Lower leg skin (tissue), 3 donors: ENCODE data around the gene ARHGEF11.

Experiments used
- CTCF ChIP-seq, 3 donors: fragments of 450-650 bp; IDR thresholded peaks; one replicate each; pipeline ENCODE4 v1.5.1; 2016; ENCODE audit warnings: antibody characterized with exemption in 3 of 3, mild to moderate bottlenecking in 3 of 3, moderate library complexity in 2 of 3
- POLR2A ChIP-seq, 2 donors: fragments of 450-650 bp; IDR thresholded peaks; one replicate each; pipeline ENCODE4 v1.6.1; 2016 to 2017; ENCODE audit warnings: antibody characterized with exemption in 2 of 2, mild to moderate bottlenecking in 1 of 2, moderate library complexity in 1 of 2

- TF ChIP-seq CTCF (IDR thresholded peaks at IDR 0.05) (no peak), POLR2A (IDR thresholded peaks at IDR 0.05) (no peak)
Measured at GRCh38 chr1:157050836-157051235, 5.3 kb upstream of the ARHGEF11 start.
